Bronchial epithelial cell (primary cell): ENCODE results near the gene RPRD1A. TPM values are rescaled to one million over a fixed set of nuclear protein-coding genes. Genes with fewer than 3 reads are reported as not detected.
"Not testable (repeated sequence)": the region's sequence is repeated elsewhere in the genome, so short reads cannot be mapped to it uniquely, and the experiment has no call there.

Experiments used
- DNase-seq: peaks from one replicate; pipeline ENCODE4 v3.0.0-alpha.2; 2010; ENCODE audit warnings: low read depth
- FAIRE-seq: peaks from 2 replicates; lab custom pipeline; 2011; peaks lifted over from hg19 to GRCh38; lab: Jason Lieb, UNC
- H3K27me3 ChIP-seq: 2 replicates; pipeline ENCODE4 v1.5.1; 2011; ENCODE audit warnings: low read length; ENCODE audit not compliant: control insufficient read depth, insufficient read depth
- H3K36me3 ChIP-seq: 2 replicates; pipeline ENCODE4 v1.5.1; 2011; ENCODE audit warnings: low read length; ENCODE audit not compliant: control insufficient read depth, insufficient read depth
- H3K4me3 ChIP-seq: 2 replicates; pipeline ENCODE4 v1.5.1; 2011; ENCODE audit warnings: mild to moderate bottlenecking, low read depth, low read length, control low read depth
- total RNA-seq: library from RNA; depleted of rRNA; stranded (reverse); fragments of >200 nt; gene quantifications from 2 replicates; pipeline ENCODE4 v1.2.1, GENCODE V29; 2014
- TF ChIP-seq, protein P1 (sequence below): IDR thresholded peaks from 2 replicates; pipeline ENCODE4 v1.5.1; 2011; ENCODE audit warnings: mild to moderate bottlenecking, moderate library complexity, low read length, control low read depth, inconsistent platforms; ENCODE audit not compliant: insufficient read depth, severe bottlenecking

Gene RPRD1A
- total RNA-seq, 1 donor from 2014 or later: 77.1 TPM

DNA sequence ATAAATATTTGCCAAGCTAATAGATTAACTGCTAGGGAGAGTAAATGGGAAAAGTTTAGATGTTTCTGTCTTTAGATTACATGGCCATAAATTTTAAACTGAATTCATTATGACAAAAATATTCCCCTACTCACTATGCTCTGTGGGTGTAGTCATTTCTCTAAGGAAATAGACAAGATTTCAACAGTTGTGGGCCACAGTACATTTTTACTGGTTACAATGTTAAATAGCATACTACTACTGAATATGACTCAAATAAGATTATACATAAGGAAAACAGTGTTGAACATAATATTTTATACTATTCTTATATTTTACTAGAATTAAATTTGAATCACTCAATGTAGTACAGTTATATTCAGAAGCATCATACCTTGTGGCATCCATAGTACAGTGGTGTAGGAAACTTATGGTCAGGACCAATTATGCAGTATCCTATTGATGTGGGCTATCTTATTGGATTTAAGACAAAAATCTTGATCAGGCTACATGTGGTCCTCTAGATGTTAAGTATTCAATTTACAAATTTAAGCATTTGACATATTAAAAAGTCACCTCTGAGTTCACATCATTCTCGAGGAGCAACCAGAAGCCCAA lies 33.0 kb downstream of the RPRD1A start:
- DNase-seq (no peak), FAIRE-seq (no peak)
- TF ChIP-seq, protein P1, sequence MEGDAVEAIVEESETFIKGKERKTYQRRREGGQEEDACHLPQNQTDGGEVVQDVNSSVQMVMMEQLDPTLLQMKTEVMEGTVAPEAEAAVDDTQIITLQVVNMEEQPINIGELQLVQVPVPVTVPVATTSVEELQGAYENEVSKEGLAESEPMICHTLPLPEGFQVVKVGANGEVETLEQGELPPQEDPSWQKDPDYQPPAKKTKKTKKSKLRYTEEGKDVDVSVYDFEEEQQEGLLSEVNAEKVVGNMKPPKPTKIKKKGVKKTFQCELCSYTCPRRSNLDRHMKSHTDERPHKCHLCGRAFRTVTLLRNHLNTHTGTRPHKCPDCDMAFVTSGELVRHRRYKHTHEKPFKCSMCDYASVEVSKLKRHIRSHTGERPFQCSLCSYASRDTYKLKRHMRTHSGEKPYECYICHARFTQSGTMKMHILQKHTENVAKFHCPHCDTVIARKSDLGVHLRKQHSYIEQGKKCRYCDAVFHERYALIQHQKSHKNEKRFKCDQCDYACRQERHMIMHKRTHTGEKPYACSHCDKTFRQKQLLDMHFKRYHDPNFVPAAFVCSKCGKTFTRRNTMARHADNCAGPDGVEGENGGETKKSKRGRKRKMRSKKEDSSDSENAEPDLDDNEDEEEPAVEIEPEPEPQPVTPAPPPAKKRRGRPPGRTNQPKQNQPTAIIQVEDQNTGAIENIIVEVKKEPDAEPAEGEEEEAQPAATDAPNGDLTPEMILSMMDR: no peak
- Histone ChIP-seq H3K4me3 (no peak overlapping the region), H3K27me3 (no peaks in the 10 kb centered on the region), H3K36me3 (peaks cover 1% of the 10 kb centered on the region)

DNA sequence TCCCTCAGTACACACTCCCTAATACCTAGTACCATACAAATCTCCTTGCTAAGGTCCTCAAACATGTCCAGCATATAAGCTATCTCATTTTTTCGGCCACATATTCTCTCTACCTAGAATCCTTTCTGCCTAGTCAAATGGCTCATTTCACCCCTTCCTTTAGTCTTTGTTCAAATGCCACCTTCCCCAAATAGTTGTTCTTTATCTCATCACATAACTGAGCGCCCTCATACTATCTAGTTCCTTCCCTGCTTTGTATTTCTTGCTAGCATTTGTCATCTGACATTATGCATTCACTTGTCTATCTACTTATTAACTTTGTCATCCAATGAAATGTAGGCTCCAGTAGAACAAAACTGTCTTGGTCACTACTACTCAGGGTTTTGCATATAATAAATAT lies 35.5 kb downstream of the RPRD1A start:
- FAIRE-seq: no peak
- no peaks in the 10 kb centered on the region for H3K27me3 ChIP-seq
- no peak for DNase-seq
- no peaks in the 10 kb centered on the region for H3K36me3 ChIP-seq
- TF ChIP-seq, protein P1: no peak
- H3K4me3 ChIP-seq: no peak overlapping the region

DNA sequence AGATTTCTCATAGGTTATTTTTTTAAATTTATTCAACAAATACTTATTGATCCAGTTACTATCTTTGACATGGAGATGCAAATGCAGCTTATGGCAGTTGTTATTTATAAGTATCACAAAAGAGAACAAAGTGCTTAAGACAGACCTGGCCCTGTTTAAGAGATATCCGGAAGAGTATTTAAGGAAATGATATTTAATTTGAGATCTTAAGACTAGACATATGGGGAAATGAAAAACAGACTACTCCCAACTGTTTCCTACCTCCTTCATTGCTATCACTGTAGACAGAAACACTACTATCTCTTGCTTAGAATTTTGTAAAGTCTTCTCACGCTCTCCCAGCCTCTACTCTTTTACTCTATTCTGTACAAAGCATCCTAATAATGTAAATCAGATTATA lies 36.0 kb downstream of the RPRD1A start:
- DNase-seq: no peak

DNA sequence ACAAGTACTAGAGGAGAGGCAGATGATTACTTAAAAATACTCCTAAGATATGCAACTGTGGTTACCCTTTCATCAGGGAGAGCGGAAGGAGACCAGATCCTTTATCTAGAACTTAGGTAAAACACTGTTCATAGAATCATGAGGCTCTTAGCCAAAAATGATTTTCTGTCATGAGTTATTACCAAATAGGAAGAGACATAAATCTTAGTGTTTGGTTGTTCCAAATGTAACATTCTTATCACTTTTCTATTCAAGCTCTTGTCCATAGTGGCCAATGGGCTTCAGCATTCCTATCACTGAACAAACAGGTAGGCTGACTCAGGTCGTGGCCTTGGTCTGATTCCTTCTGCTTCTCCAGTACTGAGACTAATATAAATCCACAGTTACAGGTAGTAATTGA lies 38.5 kb downstream of the RPRD1A start:
- no peaks in the 10 kb centered on the region for H3K36me3 ChIP-seq
- TF ChIP-seq, protein P1: no peak
- no peak overlapping the region for H3K4me3 ChIP-seq
- no peak for FAIRE-seq
- H3K27me3 ChIP-seq: no peaks in the 10 kb centered on the region
- DNase-seq: no peak

More for the DNA sequence above, 36.0 kb downstream of the RPRD1A start:
- Histone ChIP-seq H3K27me3 (no peaks in the 10 kb centered on the region), H3K36me3 (no peaks in the 10 kb centered on the region), H3K4me3 (no peak overlapping the region)
- TF ChIP-seq, protein P1: no peak
- no peak for FAIRE-seq

DNA sequence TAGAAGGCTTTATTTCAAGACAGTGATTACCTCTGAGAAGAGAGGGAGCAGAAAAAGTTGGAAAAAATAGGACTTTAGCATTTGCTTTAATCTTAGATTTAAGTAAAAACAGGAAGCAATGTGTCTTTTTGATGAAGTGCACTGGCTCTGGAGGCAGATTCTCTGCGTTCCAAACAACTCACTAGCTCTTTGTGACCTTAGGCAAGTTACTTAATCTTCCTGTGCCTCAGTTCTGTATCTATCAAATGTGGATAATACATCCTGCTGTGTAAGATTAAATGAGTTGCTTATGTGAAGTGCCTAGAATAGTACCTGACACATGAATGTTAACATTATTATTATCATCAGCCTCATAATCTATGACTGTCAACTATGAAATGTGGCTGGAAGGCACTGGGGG lies 42.3 kb downstream of the RPRD1A start:
- DNase-seq (no peak), FAIRE-seq (no peak)
- no peak overlapping the region for H3K4me3 ChIP-seq
- H3K27me3 ChIP-seq: no peaks in the 10 kb centered on the region
- TF ChIP-seq, protein P1: no peak
- H3K36me3 ChIP-seq: no peaks in the 10 kb centered on the region

DNA sequence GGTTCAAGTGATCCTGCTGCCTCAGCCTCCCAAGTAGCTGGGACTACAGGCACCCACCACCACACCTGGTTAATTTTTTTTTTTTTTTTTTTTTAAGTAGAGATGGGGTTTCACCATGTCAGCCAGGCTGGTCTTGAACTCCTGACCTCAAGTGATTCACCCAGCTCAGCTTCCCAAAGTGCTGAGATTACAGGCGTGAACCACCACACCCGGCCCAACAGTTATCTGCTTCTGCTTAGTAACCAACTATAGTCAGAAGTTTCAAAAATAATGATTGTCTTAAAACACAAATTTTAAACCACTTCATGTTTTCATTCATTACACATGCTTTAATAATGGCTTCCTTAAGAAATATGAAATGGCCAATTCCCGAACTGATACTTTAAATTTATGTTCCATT lies 43.1 kb downstream of the RPRD1A start:
- DNase-seq, H3K36me3 ChIP-seq, H3K27me3 ChIP-seq, H3K4me3 ChIP-seq, FAIRE-seq: not testable (repeated sequence)
